GM21390 (cell line): ENCODE measurements around the gene PPARGC1A.

ENCODE experiments used
- ATAC-seq: cut with Tn5 transposase; IDR thresholded peaks from one replicate; pipeline ENCODE4 v1.9.1; 2021; ENCODE audit not compliant: unreplicated experiment

The PPARGC1A gene, protein sequence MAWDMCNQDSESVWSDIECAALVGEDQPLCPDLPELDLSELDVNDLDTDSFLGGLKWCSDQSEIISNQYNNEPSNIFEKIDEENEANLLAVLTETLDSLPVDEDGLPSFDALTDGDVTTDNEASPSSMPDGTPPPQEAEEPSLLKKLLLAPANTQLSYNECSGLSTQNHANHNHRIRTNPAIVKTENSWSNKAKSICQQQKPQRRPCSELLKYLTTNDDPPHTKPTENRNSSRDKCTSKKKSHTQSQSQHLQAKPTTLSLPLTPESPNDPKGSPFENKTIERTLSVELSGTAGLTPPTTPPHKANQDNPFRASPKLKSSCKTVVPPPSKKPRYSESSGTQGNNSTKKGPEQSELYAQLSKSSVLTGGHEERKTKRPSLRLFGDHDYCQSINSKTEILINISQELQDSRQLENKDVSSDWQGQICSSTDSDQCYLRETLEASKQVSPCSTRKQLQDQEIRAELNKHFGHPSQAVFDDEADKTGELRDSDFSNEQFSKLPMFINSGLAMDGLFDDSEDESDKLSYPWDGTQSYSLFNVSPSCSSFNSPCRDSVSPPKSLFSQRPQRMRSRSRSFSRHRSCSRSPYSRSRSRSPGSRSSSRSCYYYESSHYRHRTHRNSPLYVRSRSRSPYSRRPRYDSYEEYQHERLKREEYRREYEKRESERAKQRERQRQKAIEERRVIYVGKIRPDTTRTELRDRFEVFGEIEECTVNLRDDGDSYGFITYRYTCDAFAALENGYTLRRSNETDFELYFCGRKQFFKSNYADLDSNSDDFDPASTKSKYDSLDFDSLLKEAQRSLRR

DNA sequence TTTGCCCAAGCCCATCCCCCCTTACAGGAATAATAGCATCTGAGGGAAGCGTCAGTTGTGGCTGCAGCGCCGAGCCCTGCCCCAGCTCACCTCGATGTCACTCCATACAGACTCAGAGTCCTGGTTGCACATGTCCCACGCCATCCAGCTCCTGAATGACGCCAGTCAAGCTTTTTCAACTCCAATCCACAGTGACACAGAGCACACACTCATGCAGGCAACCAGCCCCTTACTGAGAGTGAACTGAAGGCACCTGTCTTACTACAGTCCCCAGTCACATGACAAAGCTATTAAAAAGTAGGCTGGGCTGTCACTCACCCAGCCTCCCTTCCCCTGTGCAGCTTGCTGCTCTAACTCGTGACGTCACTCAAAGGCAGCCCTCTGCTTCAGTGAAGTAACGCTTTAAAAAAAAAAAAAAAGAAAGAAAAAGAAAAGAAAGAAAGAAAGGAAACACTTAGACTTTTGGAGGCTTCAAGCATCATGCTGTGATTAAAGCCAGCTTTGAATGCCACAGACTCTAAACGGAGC, at the start of gene PPARGC1A:
PPARGC1A (minus strand) TSS at position 234 of the 528 bp plus-strand sequence; CDS start at position 144, 90 bp downstream.
- peak; percentile 71 for ATAC-seq

DNA sequence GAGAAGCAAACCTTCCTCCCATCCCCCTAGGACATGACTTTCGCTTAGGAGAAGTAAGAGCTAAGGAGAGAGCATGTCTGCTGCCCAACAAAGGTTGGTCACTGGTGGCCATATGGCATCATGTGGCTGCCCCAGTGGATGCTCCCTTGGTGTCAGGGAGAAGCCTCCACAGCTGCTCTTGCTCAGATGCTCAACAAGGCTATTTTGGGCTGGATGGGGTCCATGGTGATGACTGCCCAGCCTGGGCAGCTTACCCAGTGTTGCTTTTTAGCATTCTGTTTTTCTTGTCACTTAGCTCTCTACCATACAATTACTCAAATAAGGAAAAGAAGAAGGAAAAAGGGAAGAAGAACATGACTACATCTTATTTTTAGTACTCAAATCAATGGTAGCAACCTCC, 48.9 kb upstream of the PPARGC1A start:
- no peak for ATAC-seq

DNA sequence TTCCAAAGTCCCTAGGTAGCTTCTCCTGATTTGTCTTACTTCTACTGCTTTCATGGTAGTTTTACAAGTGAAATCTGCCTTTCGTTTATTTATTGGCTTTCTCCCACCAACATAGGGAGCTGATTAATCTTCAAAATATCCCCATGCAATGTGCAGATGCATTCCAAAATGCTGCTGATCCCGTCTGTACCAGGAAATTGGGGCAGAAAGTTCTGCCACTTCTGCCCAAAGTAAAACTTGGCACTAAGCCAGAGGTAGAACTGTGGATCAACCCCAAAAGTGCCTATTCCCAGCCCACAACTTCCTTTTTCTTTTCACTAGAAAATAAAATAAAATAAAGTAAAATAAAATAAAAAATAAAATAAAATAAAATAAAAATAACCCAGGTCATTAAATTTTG, 47.3 kb upstream of the PPARGC1A start:
- no peak for ATAC-seq

DNA sequence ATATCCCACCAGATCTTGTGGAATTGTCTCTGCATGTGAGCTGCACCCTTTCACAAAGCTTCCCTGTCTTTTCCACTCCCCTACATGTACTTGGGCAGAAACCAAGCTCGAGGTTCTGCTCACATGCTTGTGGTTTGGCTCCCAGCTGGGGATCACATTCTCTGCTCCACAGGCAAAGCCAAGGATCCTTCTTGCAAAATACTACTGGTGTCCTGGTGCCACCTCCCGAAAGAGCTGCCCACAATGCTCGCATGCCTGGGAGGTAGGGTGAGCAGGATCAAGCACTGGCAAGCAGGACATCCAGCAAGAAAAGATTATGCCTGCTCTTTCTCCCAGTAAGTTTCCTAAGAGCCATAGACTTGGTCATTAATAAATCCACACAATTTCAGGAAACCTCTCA, 45.1 kb upstream of the PPARGC1A start:
- ATAC-seq, result no peak

DNA sequence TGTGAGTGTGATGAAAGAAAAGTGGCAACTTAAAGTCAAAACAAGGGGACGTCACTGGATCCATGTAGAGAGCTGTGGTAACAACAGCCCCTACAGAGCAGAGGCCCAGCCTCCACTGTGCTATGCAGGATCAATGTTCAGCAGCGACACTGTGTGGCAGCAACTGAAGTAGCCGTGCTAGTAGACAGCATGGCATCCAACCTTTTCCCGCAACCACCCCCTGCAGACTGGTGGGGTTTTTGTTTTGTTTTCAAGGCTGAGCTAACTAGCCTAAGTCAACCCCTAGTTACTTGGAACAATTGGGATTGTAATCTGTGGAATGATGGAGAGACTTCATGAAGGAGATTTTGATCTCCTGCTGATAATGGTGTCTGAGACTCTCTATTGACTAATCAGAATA, 44.4 kb upstream of the PPARGC1A start:
- no peak for ATAC-seq

DNA sequence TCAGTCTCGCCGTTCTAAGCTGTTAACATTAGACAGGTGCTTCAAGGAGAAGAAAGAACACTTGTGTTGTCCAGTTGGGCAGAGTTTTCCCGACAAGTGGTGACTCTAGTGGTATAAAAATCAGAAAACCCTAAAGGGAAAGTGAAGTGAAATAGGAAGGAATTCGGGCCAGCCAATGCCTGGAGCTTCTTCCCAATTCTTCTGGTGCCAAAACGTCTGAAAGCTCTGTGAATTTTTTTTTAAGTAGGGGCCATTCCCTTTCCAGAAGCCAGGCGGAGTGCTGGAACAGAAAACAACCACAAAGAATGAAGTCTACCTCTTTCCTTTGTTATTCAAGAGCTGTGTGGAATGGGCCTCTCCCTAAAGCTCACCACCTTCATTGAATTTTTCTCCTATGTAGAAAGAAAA, 43.1 kb upstream of the PPARGC1A start:
- ATAC-seq, result no peak

DNA sequence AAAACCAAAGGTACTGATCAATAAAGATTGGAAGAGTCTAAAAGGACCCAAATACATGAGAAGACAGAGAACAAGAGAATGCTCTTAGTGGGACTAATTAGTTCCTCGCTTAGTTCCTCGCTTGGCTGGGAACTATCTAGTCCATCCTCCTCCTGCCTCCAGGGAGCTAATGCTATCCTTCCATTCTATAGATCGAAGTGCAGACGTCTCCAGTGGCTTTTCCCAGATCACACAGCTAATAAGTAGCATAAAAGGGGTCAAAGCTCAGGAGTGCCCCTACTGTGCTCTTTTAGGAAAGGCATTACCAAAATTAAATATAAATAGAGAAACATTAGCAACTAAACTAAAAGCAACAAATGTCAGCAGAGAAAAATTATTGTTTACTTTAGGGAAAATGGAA, 42.3 kb upstream of the PPARGC1A start:
- no peak for ATAC-seq

DNA sequence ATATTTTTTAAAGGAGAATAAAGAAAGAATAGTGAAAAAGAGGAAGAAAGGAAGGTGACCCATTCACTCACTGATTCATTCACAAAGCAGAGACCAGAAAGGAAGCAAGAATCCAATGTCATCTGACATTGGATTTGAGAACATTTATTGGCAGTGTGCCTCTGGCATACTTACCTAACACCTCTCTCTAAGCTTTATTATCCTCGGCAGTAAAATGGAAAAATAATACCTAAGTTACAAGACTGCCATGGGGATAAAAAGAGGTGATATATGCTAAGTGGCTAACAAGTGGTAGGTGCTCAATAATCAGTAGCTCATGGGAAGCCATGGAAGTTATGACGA, 41.6 kb upstream of the PPARGC1A start:
- ATAC-seq, result no peak

DNA sequence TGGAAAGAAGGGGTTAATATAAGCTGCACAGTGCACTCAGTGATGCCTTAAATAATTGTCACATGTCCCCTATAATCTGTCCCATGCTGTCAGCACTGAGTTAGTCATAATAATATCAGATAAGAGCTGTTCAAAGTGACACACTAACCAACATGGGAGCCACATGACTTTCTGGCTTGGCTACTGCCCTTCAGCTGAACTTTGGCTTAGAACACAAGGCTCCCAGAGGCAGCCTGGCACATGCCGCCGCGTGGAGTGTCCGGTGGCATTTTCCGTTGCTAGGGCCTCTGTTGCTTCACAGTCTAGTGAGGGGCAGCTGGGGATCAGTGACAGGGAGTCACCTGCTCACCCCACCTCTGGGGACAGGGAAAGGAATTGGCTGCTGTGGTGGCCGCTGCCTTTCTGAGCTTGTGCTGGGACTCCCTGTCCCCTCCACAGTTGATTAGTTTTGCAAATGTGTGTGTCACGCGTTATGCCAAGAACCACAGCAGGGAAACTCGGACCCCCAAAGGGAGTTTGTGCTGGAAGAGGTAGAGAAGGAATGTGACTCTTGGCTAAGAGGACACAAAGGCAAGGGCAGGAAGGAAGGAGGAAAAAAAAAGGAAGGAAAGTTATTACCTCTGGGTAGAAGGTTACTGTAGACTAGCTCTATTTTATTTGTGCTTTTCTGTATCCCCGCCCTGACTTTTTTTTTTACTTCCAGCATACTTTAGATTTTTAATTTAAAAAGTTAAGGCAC, 41.1 kb upstream of the PPARGC1A start:
- no peak for ATAC-seq

DNA sequence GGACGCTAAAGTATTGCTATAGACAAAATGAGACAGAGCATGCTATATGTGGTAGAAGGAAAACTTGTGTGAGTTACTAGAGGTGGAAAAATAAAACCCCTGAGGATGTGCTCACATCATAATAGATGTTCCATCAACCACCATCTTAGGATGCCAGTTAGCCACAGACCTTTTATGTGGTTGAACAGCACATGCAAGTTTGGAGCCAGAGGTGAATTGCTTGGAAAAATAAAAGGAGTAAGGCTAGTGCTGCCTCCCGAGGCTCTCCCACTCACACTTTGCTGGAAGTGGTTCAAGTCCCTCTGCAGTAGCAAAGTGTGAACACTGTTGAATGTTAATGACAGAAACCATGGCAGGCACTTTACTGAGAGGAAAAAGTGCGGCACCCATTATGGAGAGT, 39.4 kb upstream of the PPARGC1A start:
- no peak for ATAC-seq

DNA sequence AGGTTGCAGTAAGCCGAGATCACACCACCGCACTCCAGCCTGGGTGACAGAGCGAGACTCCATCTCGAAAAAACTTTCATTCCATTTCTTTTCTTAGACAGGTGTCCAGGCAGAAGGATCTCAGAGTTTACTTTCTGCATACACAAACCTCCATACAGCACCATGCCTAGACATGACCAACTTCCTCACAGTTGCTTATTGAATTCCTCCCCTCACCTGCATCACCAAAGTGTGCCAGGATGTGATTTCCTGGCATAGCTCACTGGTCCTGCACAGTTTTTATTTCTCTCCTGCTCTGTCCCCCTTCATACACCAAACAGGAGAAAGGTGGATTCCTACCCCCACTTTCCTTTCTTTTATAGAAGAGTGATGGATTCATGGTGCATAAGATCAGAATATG, 34.7 kb upstream of the PPARGC1A start:
- no peak for ATAC-seq

DNA sequence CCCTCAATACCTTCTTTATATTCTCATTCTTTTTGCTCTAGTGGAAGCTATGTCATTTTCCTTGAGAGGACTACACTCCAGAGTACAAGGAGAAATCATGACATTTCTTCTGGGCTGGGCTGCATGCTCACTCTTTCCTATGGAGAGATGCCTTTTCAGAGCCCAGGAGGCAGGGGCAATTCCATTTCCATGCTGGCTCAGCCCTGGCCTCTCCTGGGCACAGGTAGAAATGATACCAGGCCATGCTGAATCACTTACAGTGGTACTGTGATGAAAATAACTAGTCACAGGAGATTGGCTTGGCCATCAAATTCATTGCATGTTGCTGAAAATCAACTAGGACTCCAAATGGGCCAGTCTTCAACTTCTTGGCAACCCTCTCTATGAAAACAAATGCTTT, 34.0 kb upstream of the PPARGC1A start:
- ATAC-seq, result no peak

DNA sequence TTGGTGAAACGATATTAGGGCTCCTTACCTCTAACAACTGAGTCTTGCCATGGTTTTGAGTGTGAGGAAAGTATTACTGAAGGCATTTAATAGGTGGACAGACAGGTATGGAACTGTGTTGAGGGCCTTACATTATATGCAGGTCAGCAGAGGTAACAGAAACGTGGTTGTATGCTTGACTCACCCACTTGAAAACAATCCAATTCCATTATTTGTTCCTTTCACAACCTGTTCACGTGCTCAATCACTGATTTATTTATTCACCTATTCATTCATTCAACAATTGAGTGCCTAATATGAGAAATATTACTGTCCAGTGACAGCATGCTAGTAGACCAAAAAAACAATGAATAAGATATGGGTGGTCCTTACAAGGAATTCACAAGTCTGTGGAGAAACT, 33.3 kb upstream of the PPARGC1A start:
- ATAC-seq, result no peak

DNA sequence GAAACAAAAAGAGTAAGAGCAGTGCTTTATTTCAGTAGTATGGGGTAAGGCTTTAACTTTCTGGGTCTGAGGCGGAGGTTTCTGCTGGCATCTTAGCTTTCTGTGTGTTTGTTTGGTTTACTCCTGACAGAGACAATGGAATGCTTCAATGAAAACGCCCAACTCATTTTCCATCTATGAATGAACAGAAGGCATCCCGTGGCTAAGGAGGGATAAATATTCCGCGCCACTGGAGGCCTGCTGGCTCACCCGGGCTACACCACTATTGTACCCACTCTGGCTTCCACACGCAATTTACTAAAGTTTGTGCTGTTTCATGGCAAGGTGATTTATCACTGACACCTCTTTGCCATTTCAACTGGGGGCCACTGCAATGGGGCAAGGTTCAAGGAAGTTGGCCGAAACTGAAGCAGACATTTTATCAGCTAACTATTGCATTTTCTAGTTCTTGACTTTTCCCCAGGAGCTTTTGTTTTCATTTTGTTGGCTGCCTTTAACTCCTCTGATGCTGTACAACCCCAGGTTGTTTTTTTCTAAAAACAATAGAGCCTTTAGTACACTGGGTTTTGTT, 32.8 kb upstream of the PPARGC1A start:
- ATAC-seq, result no peak

DNA sequence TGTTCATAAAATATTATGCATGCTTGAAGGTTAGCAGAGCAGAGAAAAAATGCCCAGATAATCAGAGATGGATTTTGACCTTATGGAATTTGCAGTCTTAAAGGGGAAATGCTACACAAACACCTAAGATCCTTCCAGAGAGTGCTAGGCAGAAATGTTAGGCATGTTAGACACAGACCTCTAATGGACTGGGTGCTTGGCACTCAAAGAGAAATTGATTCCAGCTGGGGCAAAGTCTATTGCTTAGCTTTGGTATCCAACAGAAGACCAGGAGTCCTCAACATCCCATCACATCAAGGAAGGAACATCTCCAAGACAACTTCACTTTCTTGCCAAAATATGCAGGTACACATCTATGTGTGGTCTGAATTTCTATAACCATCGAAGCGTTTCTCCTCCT, 32.2 kb upstream of the PPARGC1A start:
- ATAC-seq, result no peak

DNA sequence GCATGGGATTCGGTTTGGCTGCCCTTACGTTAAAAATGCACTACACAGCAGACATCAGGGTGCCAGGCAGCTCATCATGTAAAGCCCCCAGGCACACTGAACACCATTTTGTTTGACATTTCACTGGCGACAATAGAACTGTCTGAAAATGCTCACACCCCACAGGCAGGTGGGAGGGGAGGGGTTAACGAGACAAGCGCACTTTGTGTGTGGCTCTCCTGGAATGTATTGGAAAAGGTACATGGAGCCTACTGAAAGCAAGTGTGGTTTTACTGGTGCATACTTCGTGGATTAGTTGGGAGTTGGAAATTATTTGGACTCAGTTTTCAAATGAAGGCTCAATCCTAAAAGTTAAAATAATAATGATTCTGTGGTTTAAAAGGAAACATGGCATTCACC, 31.6 kb upstream of the PPARGC1A start:
- no peak for ATAC-seq

DNA sequence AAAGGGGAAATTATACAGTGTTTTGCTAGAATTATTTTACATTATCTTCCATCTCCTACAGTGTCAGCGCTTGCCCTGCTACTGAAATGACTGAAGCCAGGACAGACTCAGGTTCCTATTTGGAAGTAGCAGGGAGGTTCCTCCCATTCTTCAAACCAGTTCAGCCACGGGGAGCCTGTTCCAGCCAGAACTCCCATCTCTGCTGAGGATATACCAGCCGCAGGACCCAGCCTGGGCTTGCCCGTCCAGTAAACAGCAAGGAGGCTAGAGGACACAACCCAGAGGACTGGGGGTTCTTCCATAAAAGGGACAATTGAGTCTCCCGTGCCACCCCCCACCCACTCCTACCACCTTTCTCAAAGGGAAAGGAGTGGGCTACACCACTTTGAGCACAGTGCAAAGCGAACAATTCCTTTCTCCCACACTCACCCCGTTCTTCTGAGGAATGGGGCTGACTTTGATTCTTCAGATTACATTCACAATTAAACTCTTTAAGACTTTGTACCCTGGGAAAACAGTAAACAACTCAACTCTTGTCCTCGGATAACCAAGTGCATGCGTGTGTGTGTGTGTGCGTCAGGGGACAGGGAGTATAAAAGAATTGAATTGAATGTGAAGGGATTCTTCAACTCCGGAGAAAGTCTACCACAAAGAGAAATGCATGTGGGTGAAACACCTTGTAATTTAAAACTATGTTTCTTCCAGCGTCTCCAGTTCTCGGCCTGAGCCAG, 31.0 kb upstream of the PPARGC1A start:
- no peak for ATAC-seq

DNA sequence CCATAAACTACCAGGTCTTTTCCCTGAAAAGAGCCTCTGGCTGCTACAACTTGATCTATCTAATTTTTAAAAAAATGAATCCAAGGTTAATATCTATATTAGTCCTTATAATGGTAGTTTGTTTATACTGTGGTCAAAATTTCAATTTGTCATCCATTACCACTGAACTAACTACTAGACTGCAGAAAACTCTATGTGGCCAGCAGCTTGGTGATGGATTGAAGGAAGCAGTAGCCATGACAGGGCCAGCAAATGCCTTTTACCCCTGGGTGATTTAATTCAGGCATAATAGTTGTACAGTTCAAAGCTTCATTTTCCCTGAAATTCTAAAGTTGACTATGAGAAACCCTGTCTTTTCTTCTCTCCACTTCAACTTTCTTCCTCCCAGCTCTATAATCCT, 30.4 kb upstream of the PPARGC1A start:
- no peak for ATAC-seq

DNA sequence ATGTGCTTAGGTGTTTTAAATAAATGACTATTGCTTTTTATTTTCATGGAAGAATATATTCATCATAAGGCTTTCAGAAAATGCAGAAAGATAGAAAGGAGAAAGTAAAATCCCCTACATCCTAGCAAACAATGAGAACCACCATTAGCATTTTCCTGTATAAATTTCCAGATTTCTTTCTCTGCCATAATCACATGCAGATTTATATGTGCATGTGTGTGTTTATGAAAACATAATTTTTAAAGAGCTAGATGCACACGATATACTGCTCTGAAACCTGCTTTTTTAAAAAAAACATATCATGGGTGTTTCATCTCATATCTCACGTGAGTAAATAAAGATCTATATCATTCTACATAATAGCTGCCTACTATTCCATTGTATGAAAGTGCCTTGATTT, 26.4 kb upstream of the PPARGC1A start:
- ATAC-seq, result no peak

DNA sequence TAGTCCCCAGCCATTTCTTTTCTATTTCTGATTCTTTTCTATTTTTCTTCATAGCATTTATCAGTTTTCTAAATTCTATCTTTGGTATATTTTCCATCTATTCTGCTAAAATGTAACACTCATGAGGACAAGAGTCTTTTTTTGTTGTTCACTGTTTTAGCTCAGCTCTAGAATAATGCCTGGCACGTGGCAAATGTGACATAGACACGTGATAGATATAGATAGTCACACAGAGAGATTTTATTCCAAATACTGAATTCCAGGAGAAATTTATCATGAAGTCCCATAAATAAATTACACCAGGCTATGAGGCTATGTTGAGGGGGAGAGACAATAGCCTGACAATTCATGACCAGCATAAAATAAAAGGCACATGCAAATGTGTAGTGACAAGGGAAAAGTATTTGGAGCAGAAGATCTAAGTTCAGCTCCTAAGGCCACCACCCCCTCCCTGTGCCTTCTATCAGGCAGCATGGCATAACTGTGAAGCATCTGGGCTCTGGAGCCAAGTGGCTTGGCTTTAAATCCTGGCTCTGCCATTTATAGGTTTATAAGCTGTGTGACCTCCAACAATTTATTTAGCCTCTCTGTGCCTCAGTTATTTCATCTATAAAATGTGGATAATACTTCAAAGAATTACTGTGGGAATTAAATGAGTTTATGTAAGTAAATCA, 25.7 kb upstream of the PPARGC1A start:
- no peak for ATAC-seq
